ENCODE results near the gene SERPINH1. TPM values are rescaled to one million over a fixed set of nuclear protein-coding genes. Genes with fewer than 3 reads are reported as not detected.

Gene SERPINH1
- total RNA-seq, 3 donors from 2014 or later (not counting 1 experiment from before 2014, with no cell fraction given): 5.4 to 8.8 (median 7.2) TPM

DNA sequence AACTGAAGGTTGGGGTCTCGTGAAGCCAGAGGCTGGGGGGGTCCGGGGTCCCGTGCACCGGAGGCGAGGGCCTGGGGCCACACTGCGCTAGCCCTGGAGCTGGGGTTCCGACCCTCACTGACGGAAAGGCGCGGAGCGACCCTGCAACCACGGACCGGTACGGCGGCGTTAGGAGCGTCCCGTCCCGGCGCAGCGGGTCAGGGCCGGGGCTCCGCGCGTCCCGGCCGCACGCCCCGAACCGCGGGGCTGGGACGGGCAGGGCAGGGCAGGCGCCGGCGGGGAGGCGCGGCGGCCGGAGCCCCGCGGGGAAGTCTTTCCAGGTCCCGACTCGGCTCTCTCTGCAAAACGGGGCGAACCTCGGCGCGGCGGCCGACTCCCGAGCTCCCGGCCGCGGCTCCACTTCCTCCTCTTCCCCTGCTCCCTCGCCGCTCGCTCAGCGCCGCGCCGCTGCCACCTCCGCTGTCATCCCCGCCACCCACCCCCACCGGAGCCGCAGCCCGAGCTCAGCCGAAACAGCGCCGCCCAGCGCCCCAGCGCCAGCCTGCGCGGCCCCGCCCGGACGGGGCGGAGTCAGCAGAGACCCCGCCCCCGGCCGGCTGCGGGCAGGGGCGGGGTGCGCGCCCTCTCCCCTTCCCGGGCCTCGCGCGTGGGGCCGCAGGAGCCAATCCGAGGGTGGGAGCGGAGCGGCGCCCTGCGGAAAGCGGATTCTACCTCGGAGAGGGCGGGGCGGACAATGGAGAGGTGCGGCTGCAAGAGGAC, 36.4 kb upstream of the SERPINH1 start, which contains the start of gene GDPD5:
GDPD5 (minus strand) TSS at position 509 of the 759 bp plus-strand sequence. CDS start 48,206 bp downstream, outside the sequence.
- H3K9me3 Mint-ChIP-seq: no peaks in the 10 kb centered on the region
- H3K27me3 ChIP-seq (ENCODE audit: control insufficient read depth, insufficient read depth, low read length): no peaks in the 10 kb centered on the region
- peaks cover 31% of the 10 kb centered on the region for H3K4me1 ChIP-seq (ENCODE audit: control insufficient read depth, insufficient read depth, low read length)
- H3K4me3 Mint-ChIP-seq: peak within 1 kb of the TSS; percentile 81
- no peaks in the 10 kb centered on the region for H3K9me3 ChIP-seq (ENCODE audit: control insufficient read depth, insufficient read depth, low read length)
- peak within 1 kb of the TSS; percentile 62 for H3K4me3 ChIP-seq (ENCODE audit: low read length)
- peak; percentile 95 to 97 (median 97) for ATAC-seq
- no peaks in the 10 kb centered on the region for H3K36me3 ChIP-seq (ENCODE audit: control insufficient read depth, insufficient read depth, low read length)
- TF ChIP-seq, protein P1, sequence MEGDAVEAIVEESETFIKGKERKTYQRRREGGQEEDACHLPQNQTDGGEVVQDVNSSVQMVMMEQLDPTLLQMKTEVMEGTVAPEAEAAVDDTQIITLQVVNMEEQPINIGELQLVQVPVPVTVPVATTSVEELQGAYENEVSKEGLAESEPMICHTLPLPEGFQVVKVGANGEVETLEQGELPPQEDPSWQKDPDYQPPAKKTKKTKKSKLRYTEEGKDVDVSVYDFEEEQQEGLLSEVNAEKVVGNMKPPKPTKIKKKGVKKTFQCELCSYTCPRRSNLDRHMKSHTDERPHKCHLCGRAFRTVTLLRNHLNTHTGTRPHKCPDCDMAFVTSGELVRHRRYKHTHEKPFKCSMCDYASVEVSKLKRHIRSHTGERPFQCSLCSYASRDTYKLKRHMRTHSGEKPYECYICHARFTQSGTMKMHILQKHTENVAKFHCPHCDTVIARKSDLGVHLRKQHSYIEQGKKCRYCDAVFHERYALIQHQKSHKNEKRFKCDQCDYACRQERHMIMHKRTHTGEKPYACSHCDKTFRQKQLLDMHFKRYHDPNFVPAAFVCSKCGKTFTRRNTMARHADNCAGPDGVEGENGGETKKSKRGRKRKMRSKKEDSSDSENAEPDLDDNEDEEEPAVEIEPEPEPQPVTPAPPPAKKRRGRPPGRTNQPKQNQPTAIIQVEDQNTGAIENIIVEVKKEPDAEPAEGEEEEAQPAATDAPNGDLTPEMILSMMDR (IDR thresholded peaks at IDR 0.05): peak; percentile 43
- H3K27me3 Mint-ChIP-seq (ENCODE audit: low read depth in 2 of 2): peaks cover 17 to 19% of the 10 kb centered on the region in 2 donors
- peaks cover 18 to 46% of the 10 kb centered on the region in 2 donors for H3K4me1 Mint-ChIP-seq
- peak; percentile 80 to 94 for DNase-seq
- intact Hi-C loops (cut with micrococcal nuclease): no loop called here
- WGBS (ENCODE audit: insufficient coverage): under 1% methylated on average over 98 of the region's 99 CpGs
- H3K36me3 Mint-ChIP-seq: no peaks in the 10 kb centered on the region
- peak within 1 kb of the TSS in 1 of 2 donors; percentile 75 for H3K27ac Mint-ChIP-seq
- no peak within 1 kb of the TSS for H3K27ac ChIP-seq (ENCODE audit: low read length)

DNA sequence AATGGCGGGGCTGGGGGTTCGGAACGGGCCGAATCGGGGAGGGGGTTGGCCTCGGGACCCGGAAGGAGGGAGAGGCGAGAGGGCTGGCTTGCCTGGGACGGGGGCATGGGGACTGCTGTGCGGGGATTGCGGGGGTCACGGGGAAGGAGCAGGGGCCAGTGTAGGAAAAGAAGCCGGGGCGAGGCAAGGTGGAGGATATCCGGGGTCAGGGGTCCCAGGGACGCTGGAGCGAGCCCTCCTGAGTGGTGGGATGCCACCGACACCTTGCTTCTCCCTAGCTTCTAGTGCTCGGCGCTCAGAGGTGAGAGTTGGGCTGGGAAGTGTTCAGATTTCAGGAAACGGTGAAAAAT, 35.9 kb upstream of the SERPINH1 start:
- peak overlapping the region; percentile 69 for H3K4me3 Mint-ChIP-seq
- no peaks in the 10 kb centered on the region for H3K9me3 Mint-ChIP-seq
- no peaks in the 10 kb centered on the region for H3K36me3 Mint-ChIP-seq
- peak overlapping the region; percentile 52 for H3K4me3 ChIP-seq (ENCODE audit: low read length)
- peaks cover 31% of the 10 kb centered on the region for H3K4me1 ChIP-seq (ENCODE audit: control insufficient read depth, insufficient read depth, low read length)
- no peaks in the 10 kb centered on the region for H3K9me3 ChIP-seq (ENCODE audit: control insufficient read depth, insufficient read depth, low read length)
- DNase-seq: no peak
- intact Hi-C loops (cut with micrococcal nuclease): no loop called here
- no peaks in the 10 kb centered on the region for H3K27me3 ChIP-seq (ENCODE audit: control insufficient read depth, insufficient read depth, low read length)
- H3K27ac Mint-ChIP-seq: peak overlapping the region in 1 of 2 donors; percentile 75
- peaks cover 17 to 52% of the 10 kb centered on the region in 2 donors for H3K4me1 Mint-ChIP-seq
- WGBS (ENCODE audit: insufficient coverage): 2% methylated on average over 21 of the region's 21 CpGs
- no peaks in the 10 kb centered on the region for H3K36me3 ChIP-seq (ENCODE audit: control insufficient read depth, insufficient read depth, low read length)
- TF ChIP-seq, protein P1 (IDR thresholded peaks at IDR 0.05): no peak
- H3K27me3 Mint-ChIP-seq (ENCODE audit: low read depth in 2 of 2): peaks cover 19 to 22% of the 10 kb centered on the region in 2 donors
- no peak for ATAC-seq
- no peak overlapping the region for H3K27ac ChIP-seq (ENCODE audit: low read length)

DNA sequence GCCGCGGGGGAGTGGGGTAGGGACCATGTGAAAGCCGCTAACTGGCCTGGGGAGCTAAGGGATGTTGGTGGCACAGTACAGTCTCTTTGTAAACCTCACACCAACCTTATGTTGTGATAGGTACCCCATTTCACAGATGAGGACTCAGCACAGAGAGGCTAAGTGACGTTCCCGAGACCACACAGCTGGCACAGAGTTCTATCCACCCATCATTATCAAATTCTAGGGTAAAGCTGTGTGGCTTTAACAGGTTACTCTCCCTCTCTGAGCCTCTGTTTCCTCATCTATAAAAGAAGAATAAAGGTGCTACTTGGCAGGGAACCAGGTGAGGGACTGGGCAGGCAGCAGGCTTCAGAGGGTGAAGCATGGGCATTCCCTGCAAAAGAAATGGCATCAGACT, 34.9 kb upstream of the SERPINH1 start:
- DNase-seq: no peak
- no peak overlapping the region for H3K27ac ChIP-seq (ENCODE audit: low read length)
- TF ChIP-seq, protein P1 (IDR thresholded peaks at IDR 0.05): no peak
- H3K4me3 ChIP-seq (ENCODE audit: low read length): no peak overlapping the region
- H3K9me3 ChIP-seq (ENCODE audit: control insufficient read depth, insufficient read depth, low read length): no peaks in the 10 kb centered on the region
- peaks cover 13 to 55% of the 10 kb centered on the region in 2 donors for H3K4me1 Mint-ChIP-seq
- H3K9me3 Mint-ChIP-seq: no peaks in the 10 kb centered on the region
- ATAC-seq: no peak
- peak overlapping the region in 1 of 2 donors; percentile 13 for H3K27ac Mint-ChIP-seq
- no peaks in the 10 kb centered on the region for H3K36me3 ChIP-seq (ENCODE audit: control insufficient read depth, insufficient read depth, low read length)
- H3K36me3 Mint-ChIP-seq: no peaks in the 10 kb centered on the region
- H3K27me3 Mint-ChIP-seq (ENCODE audit: low read depth in 2 of 2): peaks cover 22 to 29% of the 10 kb centered on the region in 2 donors
- intact Hi-C loops (cut with micrococcal nuclease): no loop called here
- peaks cover 33% of the 10 kb centered on the region for H3K4me1 ChIP-seq (ENCODE audit: control insufficient read depth, insufficient read depth, low read length)
- peak overlapping the region; percentile 57 for H3K4me3 Mint-ChIP-seq
- no peaks in the 10 kb centered on the region for H3K27me3 ChIP-seq (ENCODE audit: control insufficient read depth, insufficient read depth, low read length)
- WGBS (ENCODE audit: insufficient coverage): 98% methylated on average over 5 of the region's 5 CpGs

Data from natural killer cell (primary cell).